HepG2 (cell line): ENCODE data around the gene VCL. TPM values are rescaled to one million over a fixed set of nuclear protein-coding genes. Genes with fewer than 3 reads are reported as not detected.

Source experiments
- ATAC-seq: fragments of 200-7000 bp; cut with Tn5 transposase; 3 replicates; pipeline ENCODE4 v1.9.1; 2020; ENCODE audit warnings: mild to moderate bottlenecking, moderate library complexity
- BruUV-seq: library from RNA; stranded (reverse); fragments of 400-500 nt; replicated peaks from 2 replicates; lab custom pipeline; 2021; lab: Mats Ljungman, UMichigan
- CTCF ChIA-PET: fragments of 300-600 bp; formaldehyde crosslinking; extraction: SDS; loops from one replicate; lab custom pipeline; 2021; ENCODE audit warnings: low total read pairs, inconsistent platforms, low intra/inter-chr PET ratio; lab: Yijun Ruan, JAX
- POLR2A ChIA-PET: fragments of 350-600 bp; sonication (Branson Sonifier 250); formaldehyde crosslinking; loops from one replicate; lab custom pipeline; 2020; ENCODE audit warnings: antibody characterized with exemption, inconsistent platforms; lab: Yijun Ruan, JAX
- DNase-seq: peaks from one replicate; pipeline ENCODE4 v3.0.0-alpha.2; 2015; ENCODE audit warnings: low spot score
- FAIRE-seq: peaks from 3 replicates; lab custom pipeline; 2011; peaks lifted over from hg19 to GRCh38; lab: Jason Lieb, UNC
- H2AFZ ChIP-seq: one replicate; pipeline ENCODE4 v1.6.1; 2011; ENCODE audit warnings: low read length, inconsistent platforms
- H3K27ac ChIP-seq: fragments of 300-600 bp; 3 replicates; pipeline ENCODE4 v1.8.0; 2011; ENCODE audit warnings: mixed run types, mild to moderate bottlenecking, mixed read lengths, low read length, inconsistent platforms; ENCODE audit not compliant: insufficient read depth; ENCODE audit errors: extremely low read length
- H3K27me3 ChIP-seq, 2 experiments: fragments of 200-600 bp in 1 of 2; 2 replicates in 1 of 2; 3 replicates in 1 of 2; pipeline versions ENCODE4 v1.6.0 to v1.8.0; 2011; ENCODE audit warnings: low read length in 2 of 2, mild to moderate bottlenecking in 2 of 2, moderate library complexity in 2 of 2, inconsistent platforms in 1 of 2; ENCODE audit not compliant: insufficient read depth in 2 of 2, control insufficient read depth in 1 of 2
- H3K36me3 ChIP-seq, 2 experiments: fragments of 200-600 bp in 1 of 2; replicated peaks in 1 of 2; 2 replicates in 1 of 2; 3 replicates in 1 of 2; pipeline versions ENCODE4 v1.5.1 to v1.8.0; 2011; ENCODE audit warnings: low read length in 2 of 2, inconsistent platforms in 1 of 2; ENCODE audit not compliant: insufficient read depth in 2 of 2, control insufficient read depth in 1 of 2
- H3K4me1 ChIP-seq: 2 replicates; pipeline ENCODE4 v1.5.1; 2012; ENCODE audit warnings: low read length, inconsistent platforms; ENCODE audit not compliant: insufficient read depth
- H3K4me2 ChIP-seq: 2 replicates; pipeline ENCODE4 v1.6.0; 2011; ENCODE audit warnings: low read depth, low read length, inconsistent platforms
- H3K4me3 ChIP-seq, 3 experiments: fragments of 200-600 bp in 1 of 3; sonication (generic), shearing (Covaris generic) in 1 of 3; replicated peaks in 1 of 3; 2 replicates each; pipeline ENCODE4 v1.5.1; 2011 to 2016; ENCODE audit warnings: low read length in 3 of 3, inconsistent platforms in 2 of 3, low read depth in 2 of 3, mild to moderate bottlenecking in 2 of 3, control low read depth in 1 of 3, mixed read lengths in 1 of 3; ENCODE audit not compliant: insufficient read depth in 1 of 3
- H3K79me2 ChIP-seq: one replicate; pipeline ENCODE4 v1.6.1; 2011; ENCODE audit warnings: low read length, inconsistent platforms; ENCODE audit not compliant: insufficient read depth
- H3K9ac ChIP-seq: 2 replicates; pipeline ENCODE4 v1.6.0; 2011; ENCODE audit warnings: mild to moderate bottlenecking, low read depth, low read length, inconsistent platforms; ENCODE audit not compliant: insufficient read depth
- H3K9me3 ChIP-seq: 2 replicates; pipeline ENCODE4 v1.5.1; 2012; ENCODE audit warnings: mild to moderate bottlenecking, low read length
- H4K20me1 ChIP-seq: 2 replicates; pipeline ENCODE4 v1.6.0; 2011; ENCODE audit warnings: inconsistent platforms, mild to moderate bottlenecking, low read length, moderate library complexity; ENCODE audit not compliant: insufficient read depth
- ADNP ChIP-seq: sonication (generic); formaldehyde crosslinking; IDR thresholded peaks from 2 replicates; pipeline ENCODE4 v1.4.0; 2020; ENCODE audit warnings: missing genetic modification reagents
- NPAS2 ChIP-seq: sonication (generic); formaldehyde crosslinking; IDR thresholded peaks from 2 replicates; pipeline ENCODE4 v1.8.0; 2022; ENCODE audit warnings: mild to moderate bottlenecking, missing genetic modification reagents, borderline replicate concordance
- PRDM15 ChIP-seq: sonication (generic); formaldehyde crosslinking; IDR thresholded peaks from 2 replicates; pipeline ENCODE4 v1.4.0; 2020; ENCODE audit warnings: missing genetic modification reagents
- ZNF281 ChIP-seq: sonication (generic); formaldehyde crosslinking; IDR thresholded peaks from 2 replicates; pipeline ENCODE4 v1.4.0; 2020; ENCODE audit warnings: missing genetic modification reagents, borderline replicate concordance
- WGBS: methylation state at CpG from one replicate; pipeline ENCODE4 v1.1.6; 2017; ENCODE audit warnings: low lambda C conversion rate; 5-methylcytosine and 5-hydroxymethylcytosine counted together
- in situ Hi-C: cut with HindIII; loops from 2 replicates; pipeline ENCODE4 v1.10.0; 2017; ENCODE audit warnings: low pct_unique_long_range_greater_than_20kb; ENCODE audit not compliant: extremely low pct_ligation_motif_present
- intact Hi-C: fragments of 100-400 bp; cut with micrococcal nuclease; formaldehyde crosslinking; loops from one replicate; pipeline ENCODE4 v1.10.0; 2022; ENCODE audit not compliant: unreplicated experiment
- polyA plus RNA-seq, 8 experiments: library from polyadenylated mRNA; depleted of rRNA in 3 of 8; stranded (reverse) in 7 of 8; unstranded in 1 of 8; fragments of >200 nt; fragmentation: Illumina TruSeq in 4 of 8; extraction: Trizol in 4 of 8; gene quantifications; 2 replicates each; pipeline versions ENCODE4 v1.2.1 to v1.2.3, GENCODE V29; 2011 to 2016; ENCODE audit warnings: low read depth in 4 of 8, missing spikeins in 1 of 8, mixed read lengths in 1 of 8; ENCODE audit not compliant: insufficient read depth in 1 of 8
- total RNA-seq, 5 experiments: library from RNA; depleted of rRNA; stranded (reverse); fragments of >200 nt; fragmentation: Illumina TruSeq; extraction: Trizol; gene quantifications; 2 replicates each; pipeline ENCODE4 v1.2.3, GENCODE V29; 2016; ENCODE audit warnings: low read depth in 1 of 5

Gene VCL
- total and polyA plus RNA-seq, 2 of the 13 experiments (the other 11 are each of a cell fraction or from before 2014, with no cell fraction given) = 17.3 to 26.9 TPM

GRCh38 chr10:74044419-74044818, 46.5 kb downstream of the VCL start:
- BruUV-seq = no TSS peak
- no peak for DNase-seq
- no peak for ATAC-seq
- no peak for TF ChIP-seq NPAS2 (CRISPR knock-in tag)
- TF ChIP-seq ADNP (CRISPR knock-in tag) = no peak
- TF ChIP-seq PRDM15 (CRISPR knock-in tag) = no peak
- TF ChIP-seq ZNF281 (CRISPR knock-in tag) = no peak
- Histone ChIP-seq H3K36me3 (peaks cover 0 to 10% of the 10 kb centered on the region in 2 experiments; a peak in 2 of 5 replicates), H3K9me3 (no peaks in the 10 kb centered on the region), H3K4me3 (no peak overlapping the region), H3K27ac (no peak overlapping the region), H3K4me2 (no peak overlapping the region), H4K20me1 (no peaks in the 10 kb centered on the region), H3K9ac (no peak overlapping the region), H3K27me3 (no peaks in the 10 kb centered on the region), H3K79me2 (no peaks in the 10 kb centered on the region), H3K4me1 (no peaks in the 10 kb centered on the region), H2AFZ (no peak overlapping the region)
- in situ Hi-C loops (no loop called here), intact Hi-C loops (no loop called here)
- ChIA-PET POLR2A (no interaction called here), CTCF (no interaction called here)
- FAIRE-seq = no peak
- 96% methylated on average over 2 of the region's 2 CpGs for WGBS
